ENCODE results near the gene PKNOX2.

The PKNOX2 gene

DNA sequence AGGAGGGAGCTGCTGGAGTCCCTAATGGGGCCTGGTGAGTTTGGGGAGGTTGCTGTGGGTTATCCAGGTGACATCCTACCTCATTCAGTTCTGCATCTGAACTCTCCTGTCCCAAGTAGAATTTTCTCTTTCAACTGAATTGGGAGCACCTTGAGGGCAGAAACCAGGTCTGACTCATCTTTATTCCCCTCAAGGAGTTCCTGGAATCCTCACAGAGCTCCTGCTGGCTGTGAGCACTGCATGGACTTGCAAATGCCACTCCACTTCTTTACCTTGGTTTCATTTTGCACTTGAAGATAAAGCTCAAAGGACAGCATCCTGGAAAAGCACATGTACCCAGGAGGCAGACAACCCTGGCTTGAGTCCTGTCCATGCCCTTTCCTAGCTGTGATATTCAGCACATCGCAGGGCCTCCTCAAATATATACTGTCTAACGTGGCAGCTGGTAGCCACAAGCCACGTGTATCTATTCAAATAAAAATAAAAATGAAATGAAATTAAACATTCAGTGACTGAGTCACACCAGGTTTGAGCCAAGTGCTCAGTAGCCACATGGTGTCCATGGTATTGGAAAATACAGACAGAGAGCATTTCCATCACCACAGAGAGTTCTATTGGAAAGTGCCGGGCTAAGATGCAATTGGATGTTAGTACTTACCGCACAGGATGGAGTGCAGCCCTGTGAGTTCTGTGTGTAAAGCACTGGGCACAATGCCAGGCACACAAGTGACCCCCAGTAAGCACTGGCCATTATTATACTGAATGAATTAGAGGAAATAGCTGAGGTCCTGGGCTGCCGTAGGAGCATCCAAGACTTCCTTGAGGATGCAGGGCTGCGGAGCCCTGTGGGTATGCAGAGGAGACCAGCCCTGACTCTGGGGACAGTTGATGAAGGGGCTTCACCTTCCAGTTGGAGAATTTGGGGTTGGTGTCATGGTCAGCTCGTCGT lies 149.0 kb downstream of the PKNOX2 start:
- DNase-seq (ENCODE audit: low read depth in 2 of 2) = no peak

DNA sequence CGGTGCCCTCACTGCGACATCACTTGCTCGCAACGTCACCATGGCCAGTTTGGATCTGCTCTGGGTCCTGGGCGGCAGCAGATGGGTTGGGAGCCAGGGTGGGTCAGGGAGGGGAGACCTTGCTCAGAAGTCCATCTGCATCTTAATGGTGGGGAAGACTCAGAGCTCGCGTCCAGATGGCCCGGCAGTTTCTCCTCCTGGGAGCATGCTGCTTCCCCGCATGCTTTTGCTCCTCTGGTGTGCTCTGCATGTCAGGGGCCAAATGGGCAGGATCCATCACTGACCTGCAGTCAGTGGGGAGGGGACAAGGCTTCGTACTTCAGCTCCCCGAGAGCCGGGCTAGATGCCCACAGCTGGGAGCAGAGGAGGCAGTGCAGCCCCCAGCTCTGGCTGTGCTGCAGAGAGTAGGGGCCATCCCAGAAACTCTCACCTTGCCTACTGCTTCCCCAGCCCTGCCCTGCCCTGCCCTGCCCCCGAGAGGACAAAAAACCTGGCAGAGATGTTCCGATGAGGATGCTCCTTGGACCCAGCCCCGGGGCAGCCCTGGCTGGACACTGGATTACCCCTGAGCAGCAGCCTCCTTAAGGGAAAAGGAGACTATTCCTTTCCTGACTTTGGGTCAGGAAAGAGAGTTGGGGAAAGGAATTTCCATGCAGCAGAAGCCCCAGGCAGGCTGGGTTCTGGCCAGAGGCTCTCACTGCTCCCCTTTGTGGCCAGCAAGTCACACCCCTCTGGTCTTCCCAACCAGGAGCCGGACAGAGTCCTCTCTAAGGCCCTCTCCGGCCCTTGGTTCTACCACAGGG lies 149.9 kb downstream of the PKNOX2 start:
- no peak for DNase-seq (ENCODE audit: low read depth in 2 of 2)

DNA sequence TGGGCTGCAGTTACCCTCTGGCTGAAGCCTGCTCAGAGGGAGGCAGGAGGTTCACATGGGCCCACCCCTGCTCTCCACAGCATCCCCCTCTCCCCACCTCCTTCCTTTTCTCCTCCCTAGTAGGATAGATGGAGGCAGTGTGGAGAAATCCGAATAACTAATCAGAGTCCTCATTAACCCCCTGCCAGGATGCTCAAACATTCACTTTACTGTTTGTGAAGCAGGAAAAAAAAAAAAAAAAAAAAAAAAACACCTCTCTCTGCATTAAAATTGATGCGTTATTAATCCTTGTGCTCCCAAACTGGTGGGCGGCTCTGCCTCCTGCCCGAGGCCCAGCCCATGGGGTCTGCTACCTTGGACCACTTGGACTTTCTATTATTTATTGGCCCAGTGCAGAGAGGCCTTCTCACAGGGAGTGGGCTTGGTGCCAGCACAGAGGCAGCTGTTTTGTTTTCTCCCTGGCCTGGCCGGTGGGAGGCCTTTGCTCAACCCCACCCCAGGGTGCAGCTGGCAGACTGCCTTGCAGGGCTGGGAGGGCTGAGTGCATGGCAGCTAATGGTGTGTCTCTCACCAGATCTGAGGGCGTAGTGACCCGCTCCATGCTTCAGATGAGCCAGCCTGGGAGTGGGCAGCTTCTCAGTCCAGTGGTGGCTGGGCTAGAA lies 150.7 kb downstream of the PKNOX2 start:
- DNase-seq (ENCODE audit: low read depth in 2 of 2) = no peak

DNA sequence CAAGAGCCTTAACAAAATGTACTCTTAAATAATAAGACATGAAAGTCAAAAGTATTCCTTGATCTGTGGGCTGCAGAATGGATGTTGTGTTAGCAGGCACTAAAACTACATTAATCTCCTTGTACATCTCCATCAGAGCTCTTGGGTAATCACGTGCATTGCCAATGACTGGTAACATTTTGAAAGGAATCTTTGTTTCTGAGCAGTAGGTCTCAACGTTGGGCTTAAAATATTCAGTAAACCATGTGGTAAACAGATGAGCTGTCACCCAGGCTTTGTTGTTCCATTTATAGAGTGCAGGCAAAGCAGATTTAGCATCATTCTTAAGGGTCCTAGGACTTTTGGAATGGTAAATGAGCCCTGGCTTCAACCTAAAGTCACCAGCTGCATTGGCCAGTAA lies 152.9 kb downstream of the PKNOX2 start:
- DNase-seq (ENCODE audit: low read depth in 2 of 2) = no peak

DNA sequence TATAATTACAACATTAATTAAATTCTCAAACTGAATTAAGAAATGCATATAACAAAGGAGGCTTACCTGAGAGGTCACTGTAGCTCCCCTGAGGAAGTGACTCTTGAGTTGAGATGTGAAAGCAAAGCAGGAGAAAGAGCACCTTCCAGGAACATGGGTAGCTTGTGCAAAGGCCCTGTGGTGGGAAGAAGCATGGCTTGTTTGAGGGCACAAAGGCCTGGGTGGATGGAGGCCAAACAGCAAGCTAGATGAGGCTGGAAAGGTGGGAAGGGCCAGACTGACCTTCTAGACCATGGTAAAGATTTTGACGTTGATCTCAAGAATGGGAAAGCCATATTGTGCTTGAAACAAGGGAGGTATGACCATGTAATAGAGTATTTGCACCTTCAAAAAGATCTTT lies 155.1 kb downstream of the PKNOX2 start:
- DNase-seq (ENCODE audit: low read depth in 2 of 2) = no peak

DNA sequence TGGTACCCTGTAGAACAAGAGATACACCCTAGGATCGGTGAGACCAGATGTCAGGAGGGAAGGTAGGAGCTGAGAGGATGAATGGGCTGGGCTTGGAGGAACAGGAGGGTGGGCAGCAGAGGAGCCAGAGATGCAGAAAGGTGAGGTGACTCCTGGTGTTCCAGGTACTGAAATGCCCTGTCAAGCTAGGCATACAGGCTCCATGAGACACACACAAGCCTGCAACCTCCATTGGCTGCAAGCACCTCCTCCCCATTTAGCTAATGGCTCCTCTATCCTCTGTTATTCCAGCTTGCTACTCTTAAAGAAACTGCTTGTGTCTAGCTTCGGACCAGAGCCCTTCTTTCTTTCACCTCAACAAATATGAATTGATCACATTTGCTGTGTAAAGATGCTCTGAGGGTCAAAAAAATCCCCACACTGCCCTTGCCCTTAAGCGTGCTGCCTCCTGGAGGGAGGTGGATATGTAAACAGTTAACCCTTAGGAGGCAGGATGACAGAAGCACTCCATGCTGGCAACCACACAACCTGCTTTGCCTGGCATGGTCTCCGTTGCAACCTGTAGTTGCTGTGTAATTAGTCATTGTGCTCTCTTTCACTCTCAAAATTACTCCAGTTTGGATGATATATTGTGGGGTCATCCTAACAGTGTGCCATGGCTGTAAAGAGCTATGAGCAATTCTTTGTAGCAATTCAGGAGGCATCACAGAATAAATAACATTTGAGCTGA lies 156.0 kb downstream of the PKNOX2 start:
- DNase-seq (ENCODE audit: low read depth in 2 of 2) = no peak

DNA sequence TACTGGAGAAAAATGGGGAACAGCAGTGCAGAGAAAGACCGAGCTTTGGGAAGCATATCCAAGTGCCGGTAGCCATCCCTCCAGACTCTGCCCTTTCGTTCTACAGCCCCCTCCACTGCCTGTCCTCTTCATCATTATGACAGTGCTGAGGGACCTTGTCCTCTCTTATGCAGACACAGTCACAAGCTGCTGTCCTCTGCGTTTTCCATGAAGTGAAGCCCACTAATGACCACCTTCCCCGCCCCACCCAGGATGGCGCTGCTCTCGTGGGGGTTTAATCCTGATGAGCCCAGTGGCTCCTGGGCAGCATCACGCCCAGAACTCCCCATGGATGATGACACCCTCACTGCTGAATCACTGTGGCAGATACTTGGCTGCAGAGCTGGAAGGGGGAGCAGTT lies 157.7 kb downstream of the PKNOX2 start:
- no peak for DNase-seq (ENCODE audit: low read depth in 2 of 2)

DNA sequence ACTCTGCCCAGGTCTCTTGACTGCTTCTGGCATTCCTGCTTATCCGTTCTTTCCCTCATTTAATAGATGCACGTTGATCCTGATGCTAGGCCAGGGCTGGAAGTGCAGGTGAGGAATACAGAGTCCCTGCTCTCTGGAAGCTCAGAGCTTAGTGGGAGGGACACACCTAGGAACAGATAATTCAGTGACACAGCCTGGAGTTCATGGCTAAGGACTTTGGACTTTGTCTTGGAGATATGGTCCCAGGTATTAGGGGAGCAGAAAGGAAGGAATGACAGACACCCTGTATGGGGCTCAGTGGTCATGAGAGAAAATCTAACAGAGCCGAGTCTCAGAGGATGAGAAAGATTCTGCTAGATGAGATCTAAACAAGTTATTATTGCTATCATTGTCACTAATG lies 160.6 kb downstream of the PKNOX2 start:
- no peak for DNase-seq (ENCODE audit: low read depth in 2 of 2)

DNA sequence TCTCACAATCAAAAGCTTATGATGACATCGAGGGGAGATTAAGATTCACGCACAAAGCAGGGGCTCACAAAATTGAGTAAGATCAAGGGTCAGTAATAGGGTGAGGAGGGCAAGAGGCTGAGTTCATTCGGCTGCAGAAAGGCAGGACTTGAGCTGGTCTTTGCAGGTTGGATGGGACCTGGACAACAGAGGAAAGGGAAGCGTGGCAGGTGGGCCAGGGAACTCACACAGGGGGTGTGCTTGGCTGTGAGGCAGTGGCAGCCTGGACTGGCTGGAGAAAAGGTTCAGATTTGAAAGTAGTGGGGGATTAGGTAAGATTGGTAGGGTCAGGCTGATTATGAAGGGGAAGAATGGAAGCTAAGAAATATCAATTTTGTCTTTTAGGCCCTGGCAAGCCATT lies 161.6 kb downstream of the PKNOX2 start:
- DNase-seq (ENCODE audit: low read depth in 2 of 2) = no peak

DNA sequence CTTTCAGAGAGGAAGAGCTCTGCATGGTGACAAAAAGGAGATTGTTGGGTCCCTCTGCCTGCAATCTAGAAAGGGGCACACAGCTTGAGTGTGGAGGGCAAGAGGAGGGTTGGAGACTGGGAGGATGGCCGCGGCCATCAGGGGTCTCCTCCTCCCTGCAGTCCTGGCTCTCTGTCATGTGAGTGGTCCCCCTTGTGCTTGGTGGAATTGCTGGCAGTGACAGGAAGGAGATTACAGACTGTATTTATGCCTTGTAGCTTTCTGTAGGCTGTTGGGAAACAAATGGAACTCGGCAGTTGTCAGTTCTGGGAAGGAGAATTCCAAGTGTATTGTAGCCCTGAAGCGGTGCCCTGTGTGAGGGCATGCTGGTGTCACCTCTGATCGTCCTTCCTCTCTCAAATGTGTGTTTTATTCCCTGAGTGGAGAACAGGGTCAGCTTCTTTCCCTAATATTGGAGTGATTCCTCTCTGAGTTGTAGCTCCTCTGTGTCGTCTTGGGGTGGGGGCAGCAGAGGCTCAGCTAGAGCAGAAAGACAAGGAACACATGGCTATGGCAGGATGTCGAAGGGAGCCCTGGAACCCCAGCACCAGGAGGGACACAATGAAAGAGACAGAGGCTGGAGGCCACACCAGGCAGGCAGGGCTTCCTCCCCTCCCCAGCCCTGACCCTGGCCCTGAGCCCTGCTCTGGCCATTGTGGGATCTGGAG lies 163.1 kb downstream of the PKNOX2 start:
- DNase-seq (ENCODE audit: low read depth in 2 of 2) = no peak

DNA sequence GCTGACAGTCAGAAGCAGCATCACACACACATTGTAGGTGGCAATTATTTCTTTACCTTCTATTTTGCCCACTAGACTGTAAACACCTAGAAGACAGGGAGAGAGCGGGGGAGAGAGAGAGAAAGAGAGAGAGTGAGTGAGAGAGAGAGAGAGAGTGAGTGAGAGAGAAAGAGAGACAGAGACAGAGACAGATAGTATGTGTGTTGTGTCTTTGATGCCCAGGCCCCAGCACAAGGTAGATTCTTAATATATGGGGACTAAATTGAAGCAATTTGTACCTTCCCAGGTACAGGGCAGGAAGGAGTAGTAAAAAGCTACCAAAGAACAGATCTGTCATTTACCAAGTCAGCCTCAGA lies 163.7 kb downstream of the PKNOX2 start:
- DNase-seq (ENCODE audit: low read depth in 2 of 2) = no peak

DNA sequence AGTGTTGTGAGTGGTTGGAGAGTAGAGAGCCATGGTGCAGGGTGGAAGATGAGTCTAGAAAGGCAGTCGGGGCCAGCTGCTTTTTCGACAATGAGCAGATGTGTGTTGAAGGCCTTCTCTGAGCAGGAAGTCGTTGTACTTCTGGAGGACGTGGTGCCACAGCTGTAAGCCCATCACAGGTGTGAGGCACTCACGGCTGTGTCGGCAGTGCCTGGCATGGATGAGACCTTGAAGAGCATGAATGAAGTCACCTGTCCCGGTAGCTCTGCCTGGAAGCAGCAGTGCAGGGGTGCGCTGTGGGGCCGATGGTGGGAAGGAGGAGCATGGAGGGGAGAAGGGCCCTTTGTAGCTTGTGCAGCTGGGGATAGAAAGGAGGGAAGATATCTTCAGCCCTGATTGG lies 165.2 kb downstream of the PKNOX2 start:
- no peak for DNase-seq (ENCODE audit: low read depth in 2 of 2)

DNA sequence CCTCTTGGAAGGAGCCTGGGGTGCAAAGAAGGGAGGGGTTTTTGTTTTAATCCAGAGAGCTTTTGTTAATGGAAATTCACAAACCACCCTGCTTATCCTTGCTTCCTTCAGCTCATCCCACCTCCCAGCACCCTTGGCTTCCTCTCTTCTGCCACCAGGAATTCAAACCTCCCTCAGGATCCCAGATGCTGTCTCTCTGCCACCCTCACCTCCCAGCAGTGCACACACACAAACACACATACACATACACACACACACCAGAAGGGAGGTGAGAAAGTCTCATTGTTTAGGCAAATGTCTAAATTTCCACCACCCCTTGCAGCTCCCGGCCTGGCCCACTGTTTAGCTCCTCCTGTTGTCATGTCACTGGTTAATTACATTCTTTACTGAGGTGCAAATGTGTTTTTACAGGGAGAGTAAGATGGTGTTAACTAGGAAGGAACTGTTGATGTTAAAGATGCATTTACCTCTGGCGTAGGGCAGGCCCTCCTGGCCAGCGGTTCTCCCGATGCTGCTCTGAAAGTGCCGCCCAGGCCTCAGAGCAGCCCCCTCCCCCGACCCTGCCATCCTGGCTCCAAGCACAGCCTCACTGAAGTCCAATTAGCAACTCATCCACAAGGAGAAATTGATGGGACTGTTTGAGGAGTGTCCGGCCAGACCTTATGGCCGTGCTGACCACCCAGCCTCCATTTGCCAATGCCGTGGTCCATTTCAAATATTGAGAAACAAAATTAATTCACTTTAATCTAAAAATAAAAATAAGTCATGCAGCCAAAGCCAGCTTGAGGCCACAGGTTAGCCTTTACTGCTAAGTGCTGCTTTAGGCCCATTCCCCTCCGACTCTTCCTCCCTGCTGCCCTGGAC lies 166.1 kb downstream of the PKNOX2 start:
- DNase-seq (ENCODE audit: low read depth in 2 of 2) = no peak

DNA sequence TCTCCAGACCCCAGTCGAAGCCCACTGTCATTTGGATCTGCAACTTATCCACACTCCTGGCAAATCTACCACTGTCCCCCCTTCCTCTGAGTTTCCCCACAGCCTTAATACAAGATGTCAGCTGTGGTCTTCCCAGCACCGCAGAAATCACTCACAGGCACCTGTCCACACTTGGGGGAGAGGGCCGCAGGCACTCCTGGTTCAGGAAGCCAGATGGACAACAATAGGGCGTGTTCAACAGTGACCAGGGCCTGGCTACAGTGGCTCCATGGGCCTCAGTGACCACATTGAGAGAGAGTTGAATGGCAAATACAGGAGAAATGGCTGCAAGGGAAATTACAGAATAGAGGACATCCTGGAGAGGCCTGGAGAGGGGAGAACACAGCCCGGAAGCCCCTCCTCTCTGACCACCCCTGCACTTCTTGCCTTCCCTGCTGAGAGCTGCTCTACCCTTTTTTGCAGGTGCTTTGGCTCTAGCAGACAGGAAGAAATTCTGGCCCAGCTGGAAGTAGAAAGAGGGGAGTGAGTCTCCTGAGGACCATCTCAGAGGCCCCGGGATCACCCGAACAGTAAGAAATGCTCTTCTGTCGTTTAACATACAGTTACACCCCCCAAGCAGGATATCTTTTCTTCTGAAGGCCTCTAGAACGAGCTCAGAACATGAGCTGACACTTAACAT lies 166.9 kb downstream of the PKNOX2 start:
- DNase-seq (ENCODE audit: low read depth in 2 of 2) = no peak

DNA sequence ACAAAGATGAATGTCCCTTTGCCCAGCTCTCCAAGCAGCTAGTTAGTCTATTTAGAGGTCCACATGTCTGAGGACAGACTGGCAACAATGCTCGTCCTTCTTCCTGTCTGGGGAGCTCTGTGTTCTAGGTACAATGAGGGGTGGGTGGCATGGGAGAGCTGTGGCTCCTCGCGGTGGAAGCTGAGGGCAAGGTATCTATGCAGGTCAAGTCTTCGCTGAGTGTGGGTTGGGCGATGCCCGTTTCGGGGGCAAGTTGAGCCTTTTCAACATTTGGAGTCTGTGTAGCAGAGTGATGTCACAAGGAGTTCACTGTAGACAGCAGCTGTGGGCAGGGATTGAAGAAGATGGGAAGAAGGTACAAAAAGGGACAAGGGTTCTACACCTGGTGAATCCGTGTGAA lies 168.3 kb downstream of the PKNOX2 start:
- no peak for DNase-seq (ENCODE audit: low read depth in 2 of 2)

DNA sequence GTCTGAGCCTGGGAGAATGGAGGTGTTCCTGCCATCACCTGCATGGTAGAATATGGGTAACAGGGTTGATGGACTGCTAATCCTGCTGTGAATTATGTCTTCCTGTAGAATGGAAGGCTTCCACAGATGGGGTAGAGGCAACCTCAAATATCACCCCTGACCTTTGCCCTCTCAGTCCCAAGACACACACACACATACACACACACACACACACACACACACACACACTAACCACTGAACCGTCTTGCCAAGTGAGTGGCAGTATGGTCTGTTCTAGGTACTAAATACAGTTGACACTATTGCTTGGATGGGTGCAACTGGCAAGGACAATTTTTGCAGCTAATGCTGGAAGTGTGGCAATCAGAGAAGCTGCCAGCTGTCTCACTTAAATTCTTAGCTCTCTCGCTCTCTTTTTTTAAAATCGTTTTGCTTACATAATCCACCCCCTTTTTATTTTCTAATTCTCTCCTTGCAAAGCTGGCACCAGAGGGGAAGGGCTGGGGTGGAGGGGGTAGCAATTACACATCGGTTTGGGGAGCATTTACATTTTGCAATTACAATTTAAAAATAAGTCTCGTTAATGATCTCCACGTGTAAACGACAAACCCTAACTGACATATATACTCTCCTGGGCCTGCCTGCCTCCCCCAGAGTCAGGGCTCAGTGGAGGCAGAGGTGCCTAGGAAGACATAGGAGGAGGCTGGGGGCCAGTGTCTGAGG lies 169.0 kb downstream of the PKNOX2 start:
- DNase-seq (ENCODE audit: low read depth in 2 of 2) = no peak

DNA sequence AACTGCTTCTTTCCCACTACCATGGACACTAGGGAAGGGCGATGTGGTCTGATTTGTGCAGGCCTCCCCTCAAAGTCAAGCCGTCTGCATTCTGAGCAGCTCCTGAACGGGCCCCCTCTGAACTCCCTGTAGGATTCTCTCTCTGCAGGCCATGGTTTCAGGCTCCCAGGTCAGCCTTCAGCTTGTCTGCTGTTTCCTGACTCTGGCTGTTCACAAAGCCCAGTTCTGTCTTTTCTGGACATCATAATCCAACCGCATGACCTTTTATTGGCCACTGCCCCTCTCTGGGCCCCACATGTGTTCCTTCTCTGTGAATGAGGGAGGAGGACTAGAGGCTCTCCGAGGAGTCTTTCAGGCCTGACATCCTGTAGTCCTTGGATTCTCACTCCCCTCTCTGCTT lies 170.6 kb downstream of the PKNOX2 start:
- DNase-seq (ENCODE audit: low read depth in 2 of 2) = no peak

DNA sequence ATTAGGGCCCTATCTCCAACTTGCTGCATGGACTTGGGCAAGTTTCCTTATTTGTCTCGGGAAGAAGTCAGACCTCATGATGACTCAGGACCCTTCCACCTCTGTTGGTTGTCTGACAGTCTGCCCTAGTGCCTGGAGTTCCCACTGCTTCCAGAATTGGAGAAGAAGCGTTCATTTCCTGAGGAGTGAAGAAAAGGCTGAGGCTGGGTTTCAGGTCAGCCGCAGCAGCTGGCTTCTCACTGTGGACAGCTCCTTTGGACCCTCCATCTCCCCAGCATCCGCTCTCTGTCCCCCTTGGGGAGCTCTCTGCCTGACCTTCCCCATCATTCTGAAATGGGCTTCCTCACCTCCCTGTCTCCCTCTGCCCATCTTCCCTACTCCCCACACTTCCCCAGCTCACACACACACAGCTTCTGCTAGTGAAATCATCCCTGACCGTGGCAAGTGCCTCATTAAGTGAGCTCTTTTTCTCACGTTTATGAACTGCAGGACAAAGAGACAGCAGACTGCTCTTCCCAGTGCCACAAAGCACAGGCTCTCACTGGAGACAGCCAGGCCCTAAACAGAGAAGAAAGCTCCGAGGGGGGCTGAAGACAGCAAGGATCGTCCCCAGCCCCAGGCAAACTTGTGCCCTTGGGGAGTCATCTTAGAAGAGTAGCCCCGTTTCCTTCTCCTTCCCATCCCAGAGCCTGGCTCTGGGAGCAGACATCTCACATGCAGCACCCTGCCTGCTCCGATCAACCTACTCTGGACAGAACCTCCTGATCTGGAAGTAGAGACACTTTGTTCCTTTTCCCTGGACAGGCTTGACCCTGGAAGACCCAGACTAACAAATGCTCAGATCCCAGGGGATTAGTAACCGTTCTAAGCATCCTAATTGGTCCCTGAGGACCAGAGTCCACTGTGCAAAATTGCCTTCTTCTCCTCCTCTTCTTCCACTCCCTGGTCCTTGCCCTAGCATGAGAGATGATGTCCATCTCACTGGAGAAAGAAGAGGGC lies 173.6 kb downstream of the PKNOX2 start:
- no peak for DNase-seq (ENCODE audit: low read depth in 2 of 2)
